Muscle layer of colon (tissue), 2 donors: Measurements from ENCODE around the gene PEX12.
"Not testable (repeated sequence)": the region's sequence is repeated elsewhere in the genome, so short reads cannot be mapped to it uniquely, and the experiment has no call there.

Source experiments
- H3K27ac ChIP-seq: one replicate; pipeline ENCODE4 v1.7.0; 2013; ENCODE audit warnings: low read depth, mild to moderate bottlenecking, low read length, moderate library complexity
- H3K27me3 ChIP-seq, 2 donors: one replicate each; pipeline ENCODE4 v1.7.0; 2013; ENCODE audit warnings: low read length in 2 of 2, mild to moderate bottlenecking in 2 of 2; ENCODE audit not compliant: insufficient read depth in 2 of 2, control insufficient read depth in 1 of 2
- H3K36me3 ChIP-seq: one replicate; pipeline ENCODE4 v1.7.0; 2013; ENCODE audit warnings: mild to moderate bottlenecking, low read length; ENCODE audit not compliant: insufficient read depth
- H3K4me1 ChIP-seq: one replicate; pipeline ENCODE4 v1.7.0; 2013; ENCODE audit warnings: mild to moderate bottlenecking, low read length; ENCODE audit not compliant: insufficient read depth
- H3K4me3 ChIP-seq, 2 donors: one replicate each; pipeline ENCODE4 v1.7.0; 2013; ENCODE audit warnings: low read length in 2 of 2, low read depth in 1 of 2, mild to moderate bottlenecking in 1 of 2, moderate library complexity in 1 of 2
- H3K9ac ChIP-seq: one replicate; pipeline ENCODE4 v1.7.0; 2013; ENCODE audit warnings: low read length
- H3K9me3 ChIP-seq: one replicate; pipeline ENCODE4 v1.7.0; 2013; ENCODE audit warnings: mild to moderate bottlenecking, low read length
- donor health status: abdominal sarcoma.
- donor health status: Adenocarcinoma of cecum.

The PEX12 gene

DNA sequence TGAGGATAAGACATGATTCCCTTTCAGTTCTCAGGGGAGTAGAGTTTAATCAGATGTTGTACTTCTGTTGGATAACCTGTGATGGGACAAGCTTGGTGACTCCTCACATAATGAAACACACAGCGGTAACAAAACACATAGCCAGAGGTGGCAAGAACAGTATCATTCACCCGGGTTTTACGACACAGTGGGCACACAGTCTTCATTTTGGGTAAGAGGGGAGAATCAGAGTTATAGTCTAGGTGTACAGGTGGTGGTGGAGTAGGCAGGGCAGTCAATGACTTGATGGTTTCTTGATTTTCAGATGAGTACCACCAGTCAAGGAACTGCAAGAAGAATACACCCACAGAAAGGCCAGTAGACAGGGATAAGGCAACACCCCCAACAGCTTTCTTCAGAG, 2.6 kb downstream of the PEX12 start:
- Histone ChIP-seq H3K27ac (no peak overlapping the region), H3K36me3 (peaks cover 11% of the 10 kb centered on the region), H3K9ac (no peak overlapping the region), H3K9me3 (no peaks in the 10 kb centered on the region), H3K27me3 (no peaks in the 10 kb centered on the region), H3K4me1 (peaks cover 22% of the 10 kb centered on the region), H3K4me3 (no peak overlapping the region)

DNA sequence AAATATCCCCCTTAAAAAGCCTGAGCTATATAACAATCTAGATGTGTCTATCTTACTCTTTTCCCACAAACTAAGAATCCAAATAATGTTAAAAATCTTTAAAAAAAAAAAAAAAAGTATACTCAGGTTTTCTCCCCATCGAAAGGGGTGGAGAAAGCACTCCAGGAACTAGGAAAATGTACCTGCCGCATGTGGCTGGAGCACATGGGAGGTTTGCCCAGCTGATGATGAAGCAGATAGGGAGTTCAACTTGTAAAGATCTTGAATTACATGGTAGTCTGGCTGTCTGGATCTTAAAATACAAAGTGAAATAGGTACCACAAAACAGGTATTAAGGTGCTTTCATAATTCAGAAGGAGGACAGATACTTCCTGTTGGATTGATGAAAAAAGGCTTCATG, 9.0 kb downstream of the PEX12 start:
- Histone ChIP-seq H3K27me3 (no peaks in the 10 kb centered on the region), H3K4me3 (peak overlapping the region in 1 of 2 donors; percentile 17), H3K36me3 (no peaks in the 10 kb centered on the region), H3K9ac (no peak overlapping the region), H3K4me1 (peaks cover 10% of the 10 kb centered on the region), H3K9me3 (no peaks in the 10 kb centered on the region), H3K27ac (no peak overlapping the region)

DNA sequence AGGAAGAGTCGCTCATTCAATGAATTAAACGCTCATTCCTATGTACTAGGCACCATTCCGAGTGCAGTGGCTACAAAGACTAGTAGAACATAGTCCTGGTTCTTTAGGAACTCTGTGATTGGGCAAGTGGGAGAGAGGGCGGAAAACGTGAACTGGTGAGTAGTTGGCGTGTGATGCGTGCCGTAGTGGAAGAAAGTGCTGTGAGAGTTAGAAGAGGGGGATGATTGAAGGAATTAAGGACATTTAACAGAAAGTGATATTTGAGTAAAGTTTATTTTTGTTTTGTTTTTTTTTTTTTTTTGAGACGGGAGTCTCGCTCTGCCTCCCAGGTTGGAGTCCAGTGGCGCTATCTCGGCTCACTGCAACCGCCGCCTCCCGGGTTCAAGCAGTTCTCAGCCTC, 9.8 kb downstream of the PEX12 start:
- H3K27ac ChIP-seq = peak overlapping the region; percentile 73
- H3K9me3 ChIP-seq = no peaks in the 10 kb centered on the region
- H3K9ac ChIP-seq = peak overlapping the region; percentile 91
- H3K4me1 ChIP-seq = peaks cover 10% of the 10 kb centered on the region
- no peaks in the 10 kb centered on the region for H3K36me3 ChIP-seq
- no peaks in the 10 kb centered on the region for H3K27me3 ChIP-seq
- peak overlapping the region; percentile 80 to 91 for H3K4me3 ChIP-seq

DNA sequence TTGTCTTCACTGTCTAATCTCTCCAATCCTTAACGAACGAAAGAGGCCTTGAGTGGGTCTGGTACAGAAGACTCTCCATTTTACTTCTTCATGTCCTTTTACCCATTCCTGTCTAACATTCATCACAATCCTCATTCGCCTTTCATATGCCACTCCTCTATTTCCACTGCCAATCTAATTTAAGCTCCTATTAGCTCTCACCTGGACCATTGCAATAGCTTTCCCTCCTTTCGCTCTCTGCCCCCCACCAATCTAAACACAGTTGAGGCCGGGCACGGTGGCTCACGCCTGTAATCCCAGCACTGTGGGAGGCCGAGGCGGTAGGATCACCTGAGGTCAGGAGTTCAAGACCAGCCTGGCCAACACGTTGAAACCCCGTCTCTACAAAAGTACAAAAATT, 11.4 kb downstream of the PEX12 start:
- no peaks in the 10 kb centered on the region for H3K36me3 ChIP-seq
- H3K27ac ChIP-seq = no peak overlapping the region
- H3K9ac ChIP-seq = no peak overlapping the region
- H3K9me3 ChIP-seq = no peaks in the 10 kb centered on the region
- no peaks in the 10 kb centered on the region for H3K27me3 ChIP-seq
- no peak overlapping the region for H3K4me3 ChIP-seq
- peaks cover 10% of the 10 kb centered on the region for H3K4me1 ChIP-seq

DNA sequence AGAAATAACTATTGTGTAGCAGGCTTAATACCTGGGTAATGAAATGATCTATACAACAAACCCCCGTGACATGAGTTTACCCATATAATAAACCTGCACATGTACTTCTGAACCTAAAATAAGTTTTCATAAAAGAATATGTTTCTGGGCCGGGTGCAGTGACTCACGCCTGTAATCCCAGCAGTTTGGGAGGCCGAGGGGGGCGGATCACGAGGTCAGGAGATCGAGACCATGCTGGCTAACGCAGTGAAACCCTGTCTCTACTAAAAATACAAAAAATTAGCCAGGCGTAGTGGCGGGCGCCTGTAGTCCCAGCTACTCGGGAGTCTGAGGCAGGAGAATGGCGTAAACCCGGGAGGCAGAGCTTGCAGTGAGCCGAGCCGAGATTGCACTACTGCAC, 15.2 kb downstream of the PEX12 start:
- not testable (repeated sequence) for H3K27ac ChIP-seq

DNA sequence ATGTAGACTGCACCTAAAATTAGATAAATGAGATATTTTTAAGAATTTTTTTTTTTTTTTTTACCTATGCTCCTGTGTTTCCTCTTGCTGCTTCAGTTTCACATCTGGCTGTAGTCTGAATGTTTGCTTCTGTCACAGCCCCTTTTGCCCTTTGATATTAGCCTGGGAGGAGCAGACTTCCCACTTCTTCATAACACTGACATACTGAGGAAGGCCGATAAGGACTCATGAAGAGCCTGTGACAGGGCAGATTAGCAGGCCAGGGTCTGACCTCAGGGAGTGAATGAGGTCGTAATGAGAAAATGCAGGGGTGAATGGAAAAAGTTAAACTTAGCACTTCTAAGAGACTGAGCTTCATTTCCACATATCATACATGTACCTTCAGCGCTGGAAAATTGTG, 17.7 kb downstream of the PEX12 start, which contains the start of gene SLFN14:
TSS of gene SLFN14 (minus strand) at position 117 of the 400 bp plus-strand sequence. CDS start 2,757 bp downstream, outside the sequence.
- Histone ChIP-seq H3K4me3 (no peak within 1 kb of the TSS), H3K9ac (no peak within 1 kb of the TSS), H3K9me3 (no peaks in the 10 kb centered on the region), H3K4me1 (no peaks in the 10 kb centered on the region), H3K27me3 (no peaks in the 10 kb centered on the region), H3K27ac (no peak within 1 kb of the TSS), H3K36me3 (no peaks in the 10 kb centered on the region)

More for the DNA sequence above, 15.2 kb downstream of the PEX12 start:
- H3K4me1 ChIP-seq, H3K9me3 ChIP-seq, H3K4me3 ChIP-seq, H3K36me3 ChIP-seq, H3K9ac ChIP-seq, H3K27me3 ChIP-seq: not testable (repeated sequence)

DNA sequence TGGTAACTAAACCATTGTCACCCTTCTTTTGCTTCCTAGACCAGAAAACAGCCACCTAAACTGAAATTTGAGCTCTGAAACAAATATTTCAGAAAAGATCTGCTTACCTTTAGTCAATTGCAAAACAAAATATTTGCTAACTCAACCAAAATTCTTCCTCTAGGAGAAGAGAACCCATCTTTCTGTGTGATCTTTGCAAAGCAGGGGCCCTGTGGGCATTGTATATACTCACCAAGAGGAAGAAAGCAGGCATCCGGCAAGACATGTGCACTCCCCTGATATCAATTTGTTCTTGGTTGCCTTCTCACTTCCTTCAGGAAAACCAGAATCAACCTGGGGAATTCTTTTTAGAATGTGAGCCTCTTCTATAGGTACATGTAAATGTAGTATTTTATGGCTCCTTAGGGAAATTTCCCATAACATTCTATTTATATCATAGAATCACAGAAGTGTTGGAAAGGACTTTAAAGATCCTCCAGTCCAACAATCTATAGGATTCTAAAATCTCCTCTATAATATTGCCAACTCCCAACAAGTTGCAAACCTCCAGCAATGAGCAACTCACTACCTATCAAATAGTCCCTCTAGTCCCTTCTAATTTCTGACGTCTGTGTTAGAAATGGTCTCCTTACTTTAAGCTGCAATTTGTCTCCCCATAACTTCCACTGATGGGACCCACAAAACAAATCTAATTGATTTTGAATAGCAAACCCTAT, 18.7 kb downstream of the PEX12 start:
- no peak overlapping the region for H3K4me3 ChIP-seq
- no peak overlapping the region for H3K27ac ChIP-seq
- H3K36me3 ChIP-seq = no peaks in the 10 kb centered on the region

DNA sequence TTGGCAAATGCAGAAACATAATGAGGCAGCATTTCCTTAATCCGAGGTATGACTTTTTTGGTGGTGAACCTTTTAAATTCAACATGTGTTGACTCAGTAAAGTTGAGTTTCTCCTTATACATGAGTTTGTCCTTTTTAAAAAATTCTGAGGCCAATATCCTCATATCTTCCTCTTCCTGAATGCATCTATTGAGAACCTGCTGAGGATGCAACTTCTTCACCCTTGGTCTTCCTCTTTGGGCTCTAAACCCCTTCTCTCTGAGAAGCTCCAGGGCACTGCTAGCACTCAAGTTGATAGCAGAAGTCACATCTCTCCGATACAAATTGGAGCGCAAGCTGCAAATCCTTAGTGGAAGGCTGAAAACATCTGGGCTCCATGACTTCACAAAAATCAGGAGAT, 21.0 kb downstream of the PEX12 start:
- no peaks in the 10 kb centered on the region for H3K27me3 ChIP-seq
- no peaks in the 10 kb centered on the region for H3K36me3 ChIP-seq
- no peaks in the 10 kb centered on the region for H3K4me1 ChIP-seq
- no peak overlapping the region for H3K4me3 ChIP-seq
- H3K9me3 ChIP-seq = no peaks in the 10 kb centered on the region
- H3K27ac ChIP-seq = no peak overlapping the region
- no peak overlapping the region for H3K9ac ChIP-seq

More for the DNA sequence above, 18.7 kb downstream of the PEX12 start:
- Histone ChIP-seq H3K4me1 (no peaks in the 10 kb centered on the region), H3K9me3 (no peaks in the 10 kb centered on the region), H3K27me3 (no peaks in the 10 kb centered on the region), H3K9ac (no peak overlapping the region)

DNA sequence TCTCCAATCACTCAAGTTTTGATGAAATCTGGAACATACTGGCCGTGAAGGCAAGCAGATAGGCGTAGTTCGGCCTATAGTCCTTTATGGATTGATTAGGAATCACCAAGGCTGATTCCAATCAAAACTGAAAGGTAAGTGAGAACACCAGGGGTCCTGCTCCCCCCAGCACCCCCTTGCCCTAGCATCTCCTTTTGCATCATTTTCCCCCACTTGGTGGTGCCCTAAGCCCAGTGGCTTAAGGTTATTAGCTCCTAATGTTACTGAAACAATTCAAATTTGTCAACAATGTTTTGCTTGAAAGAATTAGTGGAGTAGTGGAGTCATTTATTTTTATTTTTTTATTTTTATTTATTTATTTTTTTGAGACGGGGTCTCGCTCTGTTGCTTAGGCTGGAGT, 22.7 kb downstream of the PEX12 start:
- Histone ChIP-seq H3K4me3 (no peak overlapping the region), H3K27me3 (no peaks in the 10 kb centered on the region), H3K27ac (no peak overlapping the region), H3K36me3 (no peaks in the 10 kb centered on the region), H3K4me1 (no peaks in the 10 kb centered on the region), H3K9me3 (no peaks in the 10 kb centered on the region), H3K9ac (no peak overlapping the region)

DNA sequence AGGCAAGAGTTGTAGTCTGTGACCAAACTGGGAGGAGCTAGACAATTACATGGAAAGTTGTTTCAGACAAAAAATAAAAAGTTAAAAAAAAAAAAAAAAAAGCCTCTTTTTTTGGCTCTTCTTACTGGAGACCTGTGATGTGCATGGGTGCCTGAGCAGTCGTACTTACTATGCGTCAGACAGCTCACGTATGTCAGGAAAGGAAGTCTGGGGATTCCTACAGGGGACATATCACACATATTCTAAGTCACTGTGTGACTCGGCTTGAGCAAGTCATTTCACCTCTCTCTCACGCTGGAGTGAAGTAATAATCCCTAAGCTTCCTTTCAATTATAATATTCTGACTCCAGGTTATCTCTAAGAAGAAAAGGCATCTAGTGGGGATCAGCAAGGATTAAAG, 23.7 kb downstream of the PEX12 start:
- Histone ChIP-seq H3K4me3 (no peak overlapping the region), H3K27ac (no peak overlapping the region), H3K9me3 (no peaks in the 10 kb centered on the region), H3K9ac (no peak overlapping the region), H3K36me3 (no peaks in the 10 kb centered on the region), H3K4me1 (no peaks in the 10 kb centered on the region), H3K27me3 (no peaks in the 10 kb centered on the region)

DNA sequence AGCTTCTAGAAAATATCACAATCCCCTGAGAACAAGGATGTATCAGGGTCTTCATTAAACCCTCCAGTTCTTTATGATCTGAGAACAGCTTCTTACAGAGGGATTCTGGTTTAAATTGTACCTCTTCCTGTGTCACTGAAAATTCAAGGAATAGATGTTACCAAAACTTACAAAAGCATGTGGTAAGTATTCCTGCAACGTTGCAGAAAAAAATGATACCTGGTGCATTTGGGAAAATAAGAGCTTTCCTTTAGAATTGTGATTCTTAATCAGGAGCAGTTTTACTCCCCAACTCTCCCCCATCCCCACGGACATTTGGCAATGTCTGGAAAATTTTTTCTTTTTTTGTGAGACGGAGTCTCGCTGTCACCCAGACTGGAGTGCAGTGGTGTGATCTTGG, 25.1 kb downstream of the PEX12 start:
- Histone ChIP-seq H3K9ac (no peak overlapping the region), H3K9me3 (no peaks in the 10 kb centered on the region), H3K4me1 (no peaks in the 10 kb centered on the region), H3K36me3 (no peaks in the 10 kb centered on the region), H3K4me3 (no peak overlapping the region), H3K27ac (no peak overlapping the region), H3K27me3 (no peaks in the 10 kb centered on the region)

DNA sequence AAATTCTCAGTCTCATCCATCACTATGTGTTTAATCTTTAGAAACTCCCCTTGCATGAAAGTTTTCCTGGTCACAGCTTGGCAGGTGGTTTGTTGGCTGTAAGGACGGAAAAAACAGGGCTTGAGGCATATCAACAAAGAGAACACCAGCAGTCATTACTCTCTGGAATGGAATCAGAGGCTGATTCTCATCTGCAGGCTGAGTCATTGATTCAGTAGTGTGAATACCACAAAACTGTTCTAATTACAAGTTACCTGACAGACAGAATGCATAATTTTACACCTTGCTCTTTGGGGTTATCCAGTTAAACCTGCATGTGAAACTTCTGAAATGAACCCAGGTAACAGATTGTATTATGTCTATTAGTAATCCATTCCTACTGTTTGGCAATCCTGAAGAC, 29.4 kb downstream of the PEX12 start:
- no peaks in the 10 kb centered on the region for H3K27me3 ChIP-seq
- no peak overlapping the region for H3K9ac ChIP-seq
- H3K27ac ChIP-seq = no peak overlapping the region
- H3K9me3 ChIP-seq = no peaks in the 10 kb centered on the region
- no peak overlapping the region for H3K4me3 ChIP-seq
- H3K36me3 ChIP-seq = no peaks in the 10 kb centered on the region
- no peaks in the 10 kb centered on the region for H3K4me1 ChIP-seq
